A549 (cell line): Measurements from ENCODE around the gene CCDC87. TPM values are rescaled to one million over a fixed set of nuclear protein-coding genes. Genes with fewer than 3 reads are reported as not detected.

Source experiments
- ATAC-seq, 2 experiments: fragments of 200-7000 bp in 1 of 2; fragments of >200 bp in 1 of 2; cut with Nextera tagmentation in 1 of 2; cut with Tn5 transposase in 1 of 2; 3 replicates each; pipeline versions ENCODE4 v1.8.0 to v1.9.1; 2018 to 2020; ENCODE audit warnings: mild to moderate bottlenecking in 1 of 2, moderate library complexity in 1 of 2
- CTCF ChIA-PET: fragments of 300-600 bp; sonication (Branson Sonifier 250); formaldehyde crosslinking; extraction: SDS; loops from one replicate; lab custom pipeline; 2021; ENCODE audit warnings: antibody characterized with exemption, inconsistent platforms; lab: Yijun Ruan, JAX
- POLR2A ChIA-PET: fragments of 350-600 bp; formaldehyde crosslinking; extraction: SDS; loops from one replicate; lab custom pipeline; 2021; ENCODE audit warnings: antibody characterized with exemption, inconsistent platforms; lab: Yijun Ruan, JAX
- DNase-seq, 2 experiments: peaks; one replicate each; pipeline versions ENCODE4 v3.0.0 to v3.0.0-alpha.2; 2011 to 2016; ENCODE audit warnings: low read depth in 1 of 2, low spot score in 1 of 2
- FAIRE-seq: peaks from 2 replicates; lab custom pipeline; 2011; peaks lifted over from hg19 to GRCh38; lab: Jason Lieb, UNC
- H3K27ac ChIP-seq, 2 experiments: fragments of >200 bp; sonication (Bioruptor Twin); formaldehyde crosslinking; 3 replicates each; pipeline ENCODE4 v1.5.1; 2016 to 2017
- H3K4me1 ChIP-seq: fragments of >200 bp; sonication (Bioruptor Twin); formaldehyde crosslinking; 3 replicates; pipeline ENCODE4 v1.6.1; 2016
- H3K4me2 ChIP-seq: fragments of >200 bp; sonication (Bioruptor Twin); formaldehyde crosslinking; 3 replicates; pipeline ENCODE4 v1.6.1; 2016
- H3K4me3 ChIP-seq: fragments of >200 bp; sonication (Bioruptor Twin); formaldehyde crosslinking; 3 replicates; pipeline ENCODE4 v1.5.1; 2016
- H3K9me3 ChIP-seq: fragments of >200 bp; sonication (Bioruptor Twin); formaldehyde crosslinking; 3 replicates; pipeline ENCODE4 v1.6.1; 2016
- CBX8 ChIP-seq: fragments of 200-600 bp; sonication (generic); IDR thresholded peaks from 2 replicates; pipeline ENCODE4 v1.6.1; 2016
- CHD4 ChIP-seq: fragments of 200-600 bp; sonication (generic); IDR thresholded peaks from 2 replicates; pipeline ENCODE4 v1.6.1; 2016; ENCODE audit warnings: antibody characterized with exemption, mild to moderate bottlenecking, borderline replicate concordance
- EHF ChIP-seq: fragments of 250-450 bp; sonication (Bioruptor Pico); IDR thresholded peaks from 2 replicates; pipeline ENCODE4 v1.5.0; 2020; ENCODE audit warnings: mild to moderate bottlenecking
- EHMT2 ChIP-seq: fragments of 200-600 bp; sonication (generic); IDR thresholded peaks from 2 replicates; pipeline ENCODE4 v1.6.1; 2016; ENCODE audit warnings: antibody characterized with exemption, low read depth, mild to moderate bottlenecking, moderate library complexity
- FOSL2 ChIP-seq, 2 experiments: fragments of 450-650 bp in 1 of 2; fragments of >200 bp in 1 of 2; sonication (Bioruptor Twin) in 1 of 2; formaldehyde crosslinking; IDR thresholded peaks; 2 replicates each; pipeline versions ENCODE4 v1.5.0 to v1.6.1; 2016 to 2020; ENCODE audit warnings: mild to moderate bottlenecking in 1 of 2, moderate library complexity in 1 of 2
- FOXS1 ChIP-seq: fragments of 250-450 bp; sonication (Bioruptor Pico); IDR thresholded peaks from 2 replicates; pipeline ENCODE4 v1.5.0; 2020; ENCODE audit warnings: mild to moderate bottlenecking, moderate library complexity
- HDAC2 ChIP-seq: fragments of 200-600 bp; sonication (generic); IDR thresholded peaks from 2 replicates; pipeline ENCODE4 v1.6.1; 2016
- HOXB5 ChIP-seq: fragments of 250-450 bp; sonication (Bioruptor Pico); IDR thresholded peaks from 2 replicates; pipeline ENCODE4 v1.5.0; 2020; ENCODE audit warnings: mild to moderate bottlenecking, moderate library complexity
- JUN ChIP-seq, 2 experiments: fragments of >200 bp; sonication (Bioruptor Twin); formaldehyde crosslinking; IDR thresholded peaks; 2 replicates in 1 of 2; 3 replicates in 1 of 2; pipeline ENCODE4 v1.6.1; 2016 to 2017
- KDM1A ChIP-seq: fragments of 200-600 bp; sonication (generic); IDR thresholded peaks from 2 replicates; pipeline ENCODE4 v1.6.1; 2016; ENCODE audit warnings: low read depth, mild to moderate bottlenecking
- MAX ChIP-seq: IDR thresholded peaks from 2 replicates; pipeline ENCODE4 v1.6.1; 2012
- MYC ChIP-seq: IDR thresholded peaks from 2 replicates; pipeline ENCODE4 v1.6.1; 2012; ENCODE audit warnings: mild to moderate bottlenecking, inconsistent platforms, low read length, improper control_type of control experiment, borderline replicate concordance
- NPAS2 ChIP-seq: fragments of 250-450 bp; sonication (Bioruptor Pico); IDR thresholded peaks from 2 replicates; pipeline ENCODE4 v1.8.0; 2022; ENCODE audit warnings: mild to moderate bottlenecking, moderate library complexity, borderline replicate concordance
- NR3C1 ChIP-seq: fragments of >200 bp; sonication (Bioruptor Twin); formaldehyde crosslinking; IDR thresholded peaks from 3 replicates; pipeline ENCODE4 v1.6.1; 2017
- PHF8 ChIP-seq: fragments of 200-600 bp; sonication (generic); IDR thresholded peaks from 2 replicates; pipeline ENCODE4 v1.6.1; 2016; ENCODE audit warnings: low read depth, mild to moderate bottlenecking, antibody characterized with exemption, moderate library complexity, borderline replicate concordance
- RAD21 ChIP-seq, 2 experiments: fragments of >200 bp in 1 of 2; sonication (Bioruptor Twin) in 1 of 2; formaldehyde crosslinking in 1 of 2; IDR thresholded peaks in 1 of 2; conservative IDR thresholded peaks in 1 of 2; 2 replicates in 1 of 2; 3 replicates in 1 of 2; pipeline ENCODE4 v1.6.1; 2012 to 2018; ENCODE audit warnings: inconsistent platforms in 1 of 2
- RARB ChIP-seq: fragments of 250-450 bp; sonication (Bioruptor Pico); IDR thresholded peaks from 2 replicates; pipeline ENCODE4 v1.8.0; 2021; ENCODE audit warnings: mild to moderate bottlenecking, moderate library complexity
- RCOR1 ChIP-seq: fragments of 150-350 bp; IDR thresholded peaks from 2 replicates; pipeline ENCODE4 v1.6.1; 2014; ENCODE audit warnings: antibody characterized with exemption, low read length, low read depth
- RNF2 ChIP-seq: fragments of 200-600 bp; sonication (generic); IDR thresholded peaks from 2 replicates; pipeline ENCODE4 v1.6.1; 2016; ENCODE audit warnings: low read depth, mild to moderate bottlenecking, antibody characterized with exemption, moderate library complexity, borderline replicate concordance
- SREBF2 ChIP-seq: fragments of 450-650 bp; IDR thresholded peaks from 2 replicates; pipeline ENCODE4 v1.6.1; 2014; ENCODE audit warnings: mild to moderate bottlenecking, moderate library complexity
- ZC3H11A ChIP-seq: fragments of 450-650 bp; IDR thresholded peaks from 2 replicates; pipeline ENCODE4 v1.6.1; 2014; ENCODE audit warnings: antibody characterized with exemption, mild to moderate bottlenecking
- ZFP36 ChIP-seq: fragments of 450-650 bp; IDR thresholded peaks from 2 replicates; pipeline ENCODE4 v1.6.1; 2014; ENCODE audit warnings: borderline replicate concordance; ENCODE audit not compliant: partially characterized antibody
- WGBS: methylation state at CpG from one replicate; pipeline ENCODE4 v1.1.6; 2017; ENCODE audit errors: missing lambda C conversion rate; 5-methylcytosine and 5-hydroxymethylcytosine counted together
- polyA plus RNA-seq, 4 experiments: library from polyadenylated mRNA; depleted of rRNA in 3 of 4; stranded (reverse); fragments of >200 nt; fragmentation: RNase III in 1 of 4; extraction: RNeasy Plus Mini Kit Qiagen cat#74134 plus additional on column Dnase treatment in 1 of 4; gene quantifications; 2 replicates in 3 of 4; 3 replicates in 1 of 4; pipeline ENCODE4 v1.2.3, GENCODE V29; 2011 to 2017
- TF ChIP-seq, protein P1 (sequence below): fragments of >200 bp; sonication (Bioruptor Twin); formaldehyde crosslinking; IDR thresholded peaks from 3 replicates; pipeline ENCODE4 v1.5.1; 2016
- TF ChIP-seq, protein P2 (sequence below): fragments of 150-350 bp; IDR thresholded peaks from 2 replicates; pipeline ENCODE4 v1.6.1; 2014; ENCODE audit warnings: low read depth, mild to moderate bottlenecking, low read length
- TF ChIP-seq, protein P3 (sequence below): fragments of 450-650 bp; IDR thresholded peaks from 2 replicates; pipeline ENCODE4 v1.6.1; 2014; ENCODE audit warnings: antibody characterized with exemption

CCDC87 gene
- polyA plus RNA-seq, 2 of the 4 experiments (the other 2 are of a cell fraction) = 0.47 to 0.68 TPM

GRCh38 chr11:66546966-66547661, 45.7 kb downstream of the CCDC87 start:
- Histone ChIP-seq H3K4me2 (peak overlapping the region; percentile 90), H3K4me1 (peaks cover 17% of the 10 kb centered on the region), H3K4me3 (peak overlapping the region; percentile 85; the same call in 2 of the 3 replicates), H3K9me3 (no peaks in the 10 kb centered on the region), H3K27ac (peak overlapping the region in 1 of 2 experiments; percentile 96; a peak in 4 of 6 replicates)
- ChIA-PET POLR2A (interaction anchor here (1.0 to 2.0 kb wide), 4 partner anchors 17 to 69 kb away, joined by 3 to 11 read pairs (median 6); partner anchors contain the start of genes DPP3 and RBM14), CTCF (interaction anchor here (1.3 to 1.7 kb wide), 2 partner anchors 45 to 132 kb away, joined by 5 to 6 read pairs; partner anchors contain the start of genes CCDC87 and CCS)
- no peak for DNase-seq
- TF ChIP-seq, protein P1, sequence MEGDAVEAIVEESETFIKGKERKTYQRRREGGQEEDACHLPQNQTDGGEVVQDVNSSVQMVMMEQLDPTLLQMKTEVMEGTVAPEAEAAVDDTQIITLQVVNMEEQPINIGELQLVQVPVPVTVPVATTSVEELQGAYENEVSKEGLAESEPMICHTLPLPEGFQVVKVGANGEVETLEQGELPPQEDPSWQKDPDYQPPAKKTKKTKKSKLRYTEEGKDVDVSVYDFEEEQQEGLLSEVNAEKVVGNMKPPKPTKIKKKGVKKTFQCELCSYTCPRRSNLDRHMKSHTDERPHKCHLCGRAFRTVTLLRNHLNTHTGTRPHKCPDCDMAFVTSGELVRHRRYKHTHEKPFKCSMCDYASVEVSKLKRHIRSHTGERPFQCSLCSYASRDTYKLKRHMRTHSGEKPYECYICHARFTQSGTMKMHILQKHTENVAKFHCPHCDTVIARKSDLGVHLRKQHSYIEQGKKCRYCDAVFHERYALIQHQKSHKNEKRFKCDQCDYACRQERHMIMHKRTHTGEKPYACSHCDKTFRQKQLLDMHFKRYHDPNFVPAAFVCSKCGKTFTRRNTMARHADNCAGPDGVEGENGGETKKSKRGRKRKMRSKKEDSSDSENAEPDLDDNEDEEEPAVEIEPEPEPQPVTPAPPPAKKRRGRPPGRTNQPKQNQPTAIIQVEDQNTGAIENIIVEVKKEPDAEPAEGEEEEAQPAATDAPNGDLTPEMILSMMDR = no peak
- TF ChIP-seq MYC (no peak), FOSL2 (IDR thresholded peaks at IDR 0.05) (no peak), FOSL2 (CRISPR knock-in tag; IDR thresholded peaks at IDR 0.05) (no peak), MAX (no peak), KDM1A (no peak), CBX8 (no peak), RARB (CRISPR knock-in tag) (no peak), NR3C1 (no peak), SREBF2 (no peak), FOXS1 (CRISPR knock-in tag) (no peak), HDAC2 (no peak), EHMT2 (no peak), RAD21 (conservative IDR thresholded peaks at IDR 0.05 in 1 of 2, IDR thresholded peaks at IDR 0.05 in 1 of 2) (no peak), RNF2 (no peak), NPAS2 (no peak)
- TF ChIP-seq, protein P2, sequence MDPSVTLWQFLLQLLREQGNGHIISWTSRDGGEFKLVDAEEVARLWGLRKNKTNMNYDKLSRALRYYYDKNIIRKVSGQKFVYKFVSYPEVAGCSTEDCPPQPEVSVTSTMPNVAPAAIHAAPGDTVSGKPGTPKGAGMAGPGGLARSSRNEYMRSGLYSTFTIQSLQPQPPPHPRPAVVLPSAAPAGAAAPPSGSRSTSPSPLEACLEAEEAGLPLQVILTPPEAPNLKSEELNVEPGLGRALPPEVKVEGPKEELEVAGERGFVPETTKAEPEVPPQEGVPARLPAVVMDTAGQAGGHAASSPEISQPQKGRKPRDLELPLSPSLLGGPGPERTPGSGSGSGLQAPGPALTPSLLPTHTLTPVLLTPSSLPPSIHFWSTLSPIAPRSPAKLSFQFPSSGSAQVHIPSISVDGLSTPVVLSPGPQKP = no peak
- TF ChIP-seq, protein P3, sequence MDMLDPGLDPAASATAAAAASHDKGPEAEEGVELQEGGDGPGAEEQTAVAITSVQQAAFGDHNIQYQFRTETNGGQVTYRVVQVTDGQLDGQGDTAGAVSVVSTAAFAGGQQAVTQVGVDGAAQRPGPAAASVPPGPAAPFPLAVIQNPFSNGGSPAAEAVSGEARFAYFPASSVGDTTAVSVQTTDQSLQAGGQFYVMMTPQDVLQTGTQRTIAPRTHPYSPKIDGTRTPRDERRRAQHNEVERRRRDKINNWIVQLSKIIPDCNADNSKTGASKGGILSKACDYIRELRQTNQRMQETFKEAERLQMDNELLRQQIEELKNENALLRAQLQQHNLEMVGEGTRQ = no peak
- FAIRE-seq = no peak
- WGBS = 75% methylated on average over 12 of the region's 18 CpGs
- ATAC-seq = no peak

- peaks cover 17% of the 10 kb centered on the region for H3K4me1 ChIP-seq
- FAIRE-seq = no peak
- POLR2A ChIA-PET = interaction anchor here (0.6 to 2.0 kb wide), 15 partner anchors 9 to 132 kb away, joined by 3 to 13 read pairs (median 5); partner anchors contain the start of genes CTSF, DPP3, PELI3 and RBM14
- H3K9me3 ChIP-seq = no peaks in the 10 kb centered on the region
- DNase-seq = peak in 1 of 2 experiments; percentile 18
- H3K4me2 ChIP-seq = peak within 1 kb of the TSS; percentile 90
- TF ChIP-seq CHD4 = peak; percentile 97
- 0 out of 5 replicates have a peak, but pooled peaks of 1 of the 2 experiments have one; percentile 29 for TF ChIP-seq JUN (IDR thresholded peaks at IDR 0.05)
- TF ChIP-seq KDM1A = peak; percentile 100
- no peak for TF ChIP-seq EHF (CRISPR knock-in tag)
- no peak for TF ChIP-seq ZC3H11A
- TF ChIP-seq HDAC2 = peak; percentile 98
- TF ChIP-seq HOXB5 = no peak
- no peak for TF ChIP-seq PHF8
- TF ChIP-seq ZFP36 = peak; percentile 81
- peak; percentile 72; the same call in 1 of the 2 replicates for TF ChIP-seq RCOR1
- no peak for TF ChIP-seq RAD21 (conservative IDR thresholded peaks at IDR 0.05 in 1 of 2, IDR thresholded peaks at IDR 0.05 in 1 of 2)
- TF ChIP-seq, all 56 proteins: peak for 6
- peak within 1 kb of the TSS; percentile 85 for H3K4me3 ChIP-seq
- CTCF ChIA-PET = interaction anchor here (0.8 to 1.7 kb wide), 7 partner anchors 10 to 288 kb away, joined by 3 to 6 read pairs (median 5); partner anchors contain the start of genes CCDC87, CCS and CTSF
- H3K27ac ChIP-seq = peak within 1 kb of the TSS; percentile 85 to 96
- 11% methylated on average over 33 of the region's 37 CpGs for WGBS
- ATAC-seq = peak in 1 of 2 experiments; percentile 6; a peak in 3 of 6 replicates
Observed at GRCh38 chr11:66546368-66546965, 46.4 kb downstream of the CCDC87 start, which contains the start of gene ACTN3. Gene ACTN3 (plus strand): TSS chr11:66546903. CDS start chr11:66546938, 35 bp downstream.
